GM10847 (cell line): Measurements from ENCODE around the gene DGKD.

Experiments used
- POLR2A ChIP-seq: IDR thresholded peaks from 2 replicates; pipeline ENCODE4 v1.6.1; 2011; ENCODE audit not compliant: insufficient read length; ENCODE audit errors: extremely low read depth

DGKD gene

DNA sequence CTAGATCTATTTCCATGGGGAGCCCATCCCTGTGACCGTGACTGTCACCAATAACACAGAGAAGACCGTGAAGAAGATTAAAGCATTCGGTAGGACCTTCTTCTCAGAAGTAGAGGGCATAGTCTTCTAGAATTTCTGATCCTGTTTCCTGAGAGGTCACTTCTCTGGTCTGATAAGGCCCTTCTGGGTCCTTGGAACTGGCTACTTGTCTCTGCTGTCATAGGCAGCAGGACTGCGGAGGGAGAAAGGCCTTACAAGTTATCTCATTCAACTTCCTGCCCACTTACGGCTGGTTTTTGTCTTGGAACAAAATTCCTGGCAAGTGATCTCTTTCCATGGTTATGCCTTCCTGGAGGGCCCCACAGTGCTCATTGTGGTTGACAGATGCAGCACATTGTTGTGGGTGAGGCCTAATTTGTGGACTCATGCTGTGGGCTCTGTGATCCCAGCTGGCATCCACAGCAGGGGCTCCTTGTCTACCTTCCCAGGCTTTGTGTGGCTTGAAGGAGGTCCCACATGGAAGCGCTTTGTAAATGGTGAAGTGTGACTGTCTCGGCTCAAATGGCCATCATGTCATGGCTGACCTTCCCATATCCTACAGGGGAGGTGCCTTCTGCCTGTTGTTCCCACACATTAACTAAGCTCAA, 24.7 kb upstream of the DGKD start:
- TF ChIP-seq POLR2A = no peak

DNA sequence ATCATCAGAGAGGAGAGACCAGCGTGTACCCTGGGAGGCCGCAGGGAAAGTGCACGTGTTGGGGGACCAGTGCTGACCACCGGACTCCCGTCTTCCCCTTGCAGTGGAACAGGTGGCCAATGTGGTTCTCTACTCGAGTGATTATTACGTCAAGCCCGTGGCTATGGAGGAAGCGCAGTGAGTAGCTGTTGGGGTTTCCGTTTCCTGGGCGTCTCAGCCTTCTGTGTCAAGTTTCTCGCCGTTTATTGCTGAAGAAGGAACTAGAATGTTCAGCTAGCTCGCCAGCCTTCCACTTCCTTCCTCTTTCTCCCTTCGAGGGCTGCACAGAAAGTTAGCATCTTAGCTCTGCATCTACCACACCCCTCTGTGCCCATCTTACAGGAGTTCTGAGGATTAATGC, 22.8 kb upstream of the DGKD start:
- peak; percentile 29 for TF ChIP-seq POLR2A

- TF ChIP-seq POLR2A = no peak
Measured at GRCh38 chr2:233332125-233332524, 22.2 kb upstream of the DGKD start.

DNA sequence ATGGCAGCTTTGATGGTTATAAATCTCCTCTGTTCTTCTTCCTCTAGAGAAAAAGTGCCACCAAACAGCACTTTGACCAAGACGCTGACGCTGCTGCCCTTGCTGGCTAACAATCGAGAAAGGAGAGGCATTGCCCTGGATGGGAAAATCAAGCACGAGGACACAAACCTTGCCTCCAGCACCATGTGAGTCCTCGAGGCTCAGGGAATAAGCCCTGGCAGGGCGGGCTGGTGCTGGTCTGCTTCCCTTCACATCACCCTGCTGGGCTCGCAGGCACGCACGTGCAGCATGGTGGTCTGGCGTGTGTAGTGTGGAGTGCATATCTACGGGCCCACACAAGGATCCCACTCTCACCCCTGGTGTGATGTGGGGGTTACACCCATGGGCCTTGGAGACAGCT, 19.4 kb upstream of the DGKD start:
- TF ChIP-seq POLR2A = no peak

DNA sequence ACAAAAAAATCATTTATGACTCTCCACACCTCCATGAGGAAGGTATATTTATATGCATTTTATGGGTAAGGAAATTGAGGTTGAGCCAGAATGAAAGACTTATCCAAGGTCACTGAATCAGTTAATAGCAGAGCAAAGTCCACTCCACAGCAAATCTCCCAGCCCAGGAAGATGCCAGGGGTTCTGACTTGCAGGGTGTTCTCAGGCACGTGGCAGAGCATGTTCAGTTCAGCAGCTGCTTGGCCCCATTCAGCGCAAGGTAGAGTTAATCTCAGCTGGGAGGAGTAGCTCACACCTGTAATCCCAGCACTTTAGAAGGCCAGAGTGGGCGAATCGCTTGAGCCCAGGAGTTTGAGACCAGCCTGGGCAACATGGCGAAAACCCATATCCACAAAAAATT, 17.8 kb upstream of the DGKD start:
- no peak for TF ChIP-seq POLR2A

- TF ChIP-seq POLR2A = no peak
Measured at GRCh38 chr2:233338046-233338445, 16.2 kb upstream of the DGKD start.

- no peak for TF ChIP-seq POLR2A
Measured at GRCh38 chr2:233338812-233339368, 15.4 kb upstream of the DGKD start.

- no peak for TF ChIP-seq POLR2A
Measured at GRCh38 chr2:233339427-233339826, 14.9 kb upstream of the DGKD start.

DNA sequence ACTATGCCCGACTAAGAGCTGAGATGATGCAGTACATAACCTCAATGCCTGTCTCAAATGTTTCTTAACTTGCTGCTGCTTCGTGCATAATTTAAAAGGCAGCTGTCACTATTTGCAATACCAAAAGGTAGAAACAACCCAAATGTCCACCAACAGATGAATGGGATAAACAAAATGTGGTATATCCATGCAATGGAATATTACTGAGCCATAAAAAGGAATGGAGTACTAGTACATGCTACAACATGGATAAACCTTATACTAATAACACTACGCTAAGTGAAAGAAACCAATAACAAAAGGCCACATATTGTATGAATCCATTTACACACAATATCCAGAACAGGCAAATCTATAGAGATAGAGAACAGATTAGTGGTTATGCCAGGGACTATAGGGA, 13.0 kb upstream of the DGKD start:
- no peak for TF ChIP-seq POLR2A

DNA sequence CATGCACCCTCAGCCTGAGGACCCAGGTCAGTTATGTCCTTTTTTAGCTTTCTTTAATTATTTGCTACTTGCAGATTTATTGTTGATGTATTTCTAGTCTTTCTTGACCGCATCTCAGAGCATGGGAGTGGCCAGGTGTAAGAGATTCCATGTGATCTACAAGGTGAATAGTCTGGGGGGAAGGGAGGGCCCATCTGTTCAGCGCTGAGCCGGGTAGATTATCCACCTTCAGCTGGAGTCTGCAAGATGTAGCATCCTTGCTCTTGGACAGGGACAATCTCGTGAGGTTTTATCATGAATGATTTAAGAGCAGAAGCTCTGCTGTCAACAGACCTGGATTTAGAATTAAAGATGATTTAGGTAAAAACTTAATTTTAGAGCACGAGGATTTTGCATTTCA, 12.0 kb upstream of the DGKD start:
- TF ChIP-seq POLR2A = no peak

DNA sequence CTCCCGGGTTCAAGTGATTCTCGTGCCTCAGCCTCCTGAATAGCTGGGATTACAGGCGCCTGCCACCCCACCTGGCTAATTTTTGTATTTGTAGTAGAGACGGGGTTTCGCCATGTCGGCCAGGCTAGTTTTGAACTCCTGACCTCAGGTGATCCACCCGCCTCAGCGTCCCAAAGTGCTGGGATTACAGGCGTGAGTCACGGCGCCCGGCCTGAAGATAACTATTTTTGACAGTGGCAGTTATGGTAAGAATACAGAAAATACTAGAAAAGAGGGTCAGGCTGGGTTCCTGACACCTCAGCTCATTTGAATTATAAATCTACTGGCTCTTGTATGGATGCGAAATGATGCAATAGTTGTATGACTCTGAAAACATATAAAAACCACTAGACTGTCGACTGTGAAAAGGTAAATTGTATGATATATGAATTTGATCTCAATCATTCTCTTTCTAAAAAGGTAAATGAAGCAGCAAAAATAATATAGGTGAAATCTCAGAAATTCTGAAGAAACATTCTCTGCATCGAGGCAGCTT, 11.1 kb upstream of the DGKD start:
- TF ChIP-seq POLR2A = no peak

GRCh38 chr2:233346376-233346775, 7.9 kb upstream of the DGKD start:
- TF ChIP-seq POLR2A = no peak

DNA sequence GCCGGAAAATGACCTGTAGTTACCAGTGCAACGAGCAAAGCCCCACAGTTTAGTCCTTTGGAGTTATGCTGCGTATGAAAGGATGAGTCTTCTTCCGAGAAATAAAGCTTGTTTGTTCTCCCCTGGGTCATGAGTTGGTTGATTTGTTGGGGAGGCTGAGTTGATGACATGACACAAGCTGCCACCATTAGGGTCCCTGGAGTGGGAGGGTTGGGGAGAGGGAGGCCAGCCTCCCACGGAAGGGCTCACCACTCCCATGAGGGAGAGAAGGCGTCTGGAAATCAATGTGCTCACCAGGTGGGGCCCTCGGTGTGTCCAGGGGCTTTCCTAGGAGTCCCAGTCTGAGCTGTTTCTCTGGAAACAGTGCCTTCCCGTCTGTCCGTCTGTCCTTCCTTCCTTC, 7.4 kb upstream of the DGKD start:
- no peak for TF ChIP-seq POLR2A

DNA sequence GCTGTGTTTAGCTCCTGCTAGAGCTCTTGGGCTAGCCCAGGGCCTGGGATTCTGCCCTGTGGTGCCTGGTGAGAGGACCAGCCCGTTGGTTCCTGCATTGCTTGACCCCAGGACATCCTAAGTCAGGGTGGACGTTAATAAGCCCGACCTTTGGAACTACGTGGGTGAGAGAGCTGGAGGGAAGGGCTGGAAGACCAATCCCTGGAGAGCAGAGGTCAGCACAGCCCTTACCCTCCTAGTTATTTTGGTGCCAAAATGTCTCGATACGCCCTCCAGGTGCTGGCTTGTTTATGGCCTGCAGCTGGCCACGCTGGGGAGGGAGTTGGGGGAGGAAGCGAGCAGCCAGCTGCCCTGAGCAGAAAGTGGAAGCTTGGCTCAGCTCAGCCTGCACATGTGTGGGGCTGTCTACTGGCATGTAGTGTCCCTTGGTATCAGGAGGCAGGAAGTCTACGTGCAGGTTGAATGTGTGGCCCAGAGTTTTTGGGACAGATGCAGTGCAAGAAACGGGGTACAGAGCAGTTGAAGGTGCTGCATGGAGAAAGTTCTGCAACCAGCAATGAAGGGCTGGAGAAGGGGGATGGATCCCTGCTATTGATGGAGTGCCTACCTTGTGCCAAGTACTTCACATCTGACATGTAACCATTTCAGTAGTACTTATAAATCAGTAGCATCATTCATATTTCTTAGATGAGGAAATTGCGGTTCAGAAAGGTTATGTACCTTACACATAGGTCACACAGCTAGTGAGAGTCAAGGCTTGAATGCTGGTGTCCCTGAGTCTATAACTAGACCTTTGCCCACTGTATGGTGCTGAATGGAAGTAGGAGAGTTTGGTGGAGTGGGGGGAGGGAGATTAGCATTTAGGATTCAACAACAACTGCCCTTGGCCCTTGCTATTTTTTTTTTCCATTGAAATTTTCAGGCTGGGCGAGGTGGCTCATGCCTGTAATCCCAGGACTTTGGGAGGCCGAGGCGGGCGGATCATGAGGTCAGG, 5.0 kb upstream of the DGKD start:
- no peak for TF ChIP-seq POLR2A

GRCh38 chr2:233350708-233351107, 3.6 kb upstream of the DGKD start:
- TF ChIP-seq POLR2A = no peak

- no peak for TF ChIP-seq POLR2A
Measured at GRCh38 chr2:233351423-233351822, 2.9 kb upstream of the DGKD start.
